Prostate gland (tissue), 2 donors: ENCODE measurements around the gene CBL. TPM values are rescaled to one million over a fixed set of nuclear protein-coding genes. Genes with fewer than 3 reads are reported as not detected.

Source experiments
- DNase-seq: peaks from one replicate; pipeline ENCODE4 v3.0.0-alpha.2; 2019; ENCODE audit warnings: low spot score
- H3K27ac ChIP-seq, 2 donors: fragments of 200-600 bp; sonication (generic); 2 replicates each; pipeline ENCODE4 v1.5.1; 2017 to 2019
- H3K27me3 ChIP-seq: fragments of 200-600 bp; sonication (generic); replicated peaks from 2 replicates; pipeline ENCODE4 v1.5.1; 2019; ENCODE audit not compliant: insufficient read depth
- H3K36me3 ChIP-seq, 2 donors: fragments of 200-600 bp; sonication (generic); 1 replicate in 1 of 2; 2 replicates in 1 of 2; pipeline versions ENCODE4 v1.5.1 to v1.8.1; 2017 to 2019
- H3K4me1 ChIP-seq: fragments of 200-600 bp; sonication (generic); replicated peaks from 2 replicates; pipeline ENCODE4 v1.5.1; 2019
- H3K4me3 ChIP-seq, 2 donors: fragments of 200-600 bp; sonication (generic); 2 replicates each; pipeline ENCODE4 v1.5.1; 2017 to 2019
- H3K9me3 ChIP-seq: fragments of 200-600 bp; sonication (generic); 2 replicates; pipeline ENCODE4 v1.5.1; 2017
- POLR2A ChIP-seq: fragments of 450-650 bp; IDR thresholded peaks from one replicate; pipeline ENCODE4 v1.6.1; 2016; ENCODE audit warnings: antibody characterized with exemption, mild to moderate bottlenecking
- POLR2AphosphoS5 ChIP-seq: sonication (generic); formaldehyde crosslinking; IDR thresholded peaks from one replicate; pipeline ENCODE4 v1.6.1; 2017; ENCODE audit warnings: antibody characterized with exemption
- WGBS: methylation state at CpG from one replicate; pipeline ENCODE4 v1.1.5; 2018; 5-methylcytosine and 5-hydroxymethylcytosine counted together
- intact Hi-C: fragments of 100-400 bp; cut with DNase I; formaldehyde crosslinking; loops from one replicate; pipeline ENCODE4 v1.14.2; 2022
- total RNA-seq, 2 donors: library from RNA; depleted of rRNA; stranded (reverse); fragments of >200 nt; gene quantifications; one replicate each; pipeline ENCODE4 v1.1.0, GENCODE V29; 2016
- TF ChIP-seq, protein P1 (sequence below), 4 experiments: fragments of 200-600 bp in 2 of 4; fragments of 450-650 bp in 2 of 4; sonication (generic) in 2 of 4; IDR thresholded peaks; 1 replicate in 3 of 4; 2 replicates in 1 of 4; pipeline ENCODE4 v1.5.1; 2016 to 2019; ENCODE audit warnings: antibody characterized with exemption in 4 of 4, mild to moderate bottlenecking in 2 of 4, moderate library complexity in 2 of 4

CBL gene
- total RNA-seq, 2 donors from 2014 or later = 9.8 to 38.8 TPM

DNA sequence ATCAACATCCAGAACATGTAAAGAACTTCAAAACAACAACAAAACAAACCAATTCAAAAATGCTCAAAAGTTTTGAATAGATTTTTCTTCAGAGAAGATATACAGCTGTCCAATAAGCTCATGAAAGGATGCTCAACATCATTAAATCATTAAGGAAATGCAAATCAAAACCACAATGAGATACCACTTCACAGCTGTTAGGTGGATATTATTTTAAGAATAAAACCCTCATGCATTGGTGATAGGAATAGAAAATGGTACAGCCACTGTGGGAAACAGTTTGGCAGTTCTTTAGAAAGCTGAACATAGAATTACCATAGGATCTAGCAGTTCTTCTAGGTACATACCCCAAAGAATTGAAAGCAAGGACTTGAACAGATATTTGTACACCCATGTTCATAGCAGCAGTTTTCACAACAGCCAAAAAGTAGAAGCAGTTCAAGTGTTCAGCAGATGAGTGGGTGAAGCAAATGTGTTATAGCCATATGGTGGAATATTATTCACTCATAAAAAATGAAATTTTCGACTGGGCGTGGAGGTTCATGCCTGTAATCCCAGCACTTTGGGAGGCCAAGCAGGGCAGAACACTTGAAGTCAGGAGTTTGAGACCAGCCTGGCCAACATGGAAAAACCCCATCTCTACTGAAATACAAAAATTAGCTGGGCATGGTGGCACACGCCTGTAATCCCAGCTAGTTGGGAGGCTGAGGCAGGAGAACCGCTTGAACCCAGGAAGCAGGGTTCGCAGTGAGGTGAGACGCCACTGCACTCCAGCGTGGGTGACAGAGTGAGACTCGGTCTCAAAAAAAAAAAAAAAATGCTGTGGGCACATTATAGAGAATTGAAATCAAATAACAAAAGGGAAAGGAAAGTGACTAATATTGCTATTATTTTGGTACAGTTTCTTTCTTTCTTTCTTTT lies 42.9 kb downstream of the CBL start:
- WGBS = 96% methylated on average over 8 of the region's 8 CpGs
- no peaks in the 10 kb centered on the region for H3K9me3 ChIP-seq
- no peak for DNase-seq
- TF ChIP-seq, protein P1, sequence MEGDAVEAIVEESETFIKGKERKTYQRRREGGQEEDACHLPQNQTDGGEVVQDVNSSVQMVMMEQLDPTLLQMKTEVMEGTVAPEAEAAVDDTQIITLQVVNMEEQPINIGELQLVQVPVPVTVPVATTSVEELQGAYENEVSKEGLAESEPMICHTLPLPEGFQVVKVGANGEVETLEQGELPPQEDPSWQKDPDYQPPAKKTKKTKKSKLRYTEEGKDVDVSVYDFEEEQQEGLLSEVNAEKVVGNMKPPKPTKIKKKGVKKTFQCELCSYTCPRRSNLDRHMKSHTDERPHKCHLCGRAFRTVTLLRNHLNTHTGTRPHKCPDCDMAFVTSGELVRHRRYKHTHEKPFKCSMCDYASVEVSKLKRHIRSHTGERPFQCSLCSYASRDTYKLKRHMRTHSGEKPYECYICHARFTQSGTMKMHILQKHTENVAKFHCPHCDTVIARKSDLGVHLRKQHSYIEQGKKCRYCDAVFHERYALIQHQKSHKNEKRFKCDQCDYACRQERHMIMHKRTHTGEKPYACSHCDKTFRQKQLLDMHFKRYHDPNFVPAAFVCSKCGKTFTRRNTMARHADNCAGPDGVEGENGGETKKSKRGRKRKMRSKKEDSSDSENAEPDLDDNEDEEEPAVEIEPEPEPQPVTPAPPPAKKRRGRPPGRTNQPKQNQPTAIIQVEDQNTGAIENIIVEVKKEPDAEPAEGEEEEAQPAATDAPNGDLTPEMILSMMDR (IDR thresholded peaks at IDR 0.05) = no peak
- H3K27ac ChIP-seq = no peak overlapping the region
- H3K4me3 ChIP-seq = no peak overlapping the region
- H3K36me3 ChIP-seq = no peaks in the 10 kb centered on the region
- no peaks in the 10 kb centered on the region for H3K27me3 ChIP-seq
- intact Hi-C loops = no loop called here
- H3K4me1 ChIP-seq = no peaks in the 10 kb centered on the region

DNA sequence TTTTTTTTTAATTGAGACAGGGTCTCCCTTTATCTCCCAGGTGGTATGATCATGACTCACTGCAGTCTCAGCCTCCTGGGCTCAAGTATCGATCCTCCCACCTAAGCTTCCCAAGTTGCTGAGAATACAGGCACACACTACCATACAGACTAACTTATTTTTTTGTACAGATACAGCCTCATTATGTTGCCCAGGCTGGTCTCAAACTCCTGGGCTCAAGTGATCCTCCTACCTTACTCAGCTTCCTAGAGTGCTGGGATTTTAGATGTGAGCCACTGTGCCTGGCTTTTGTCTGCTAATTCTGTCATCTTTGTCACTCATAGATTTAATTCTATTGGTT lies 43.5 kb downstream of the CBL start:
- H3K4me3 ChIP-seq = no peak overlapping the region
- H3K27me3 ChIP-seq = no peaks in the 10 kb centered on the region
- no peak overlapping the region for H3K27ac ChIP-seq
- intact Hi-C loops = no loop called here
- H3K9me3 ChIP-seq = no peaks in the 10 kb centered on the region
- H3K36me3 ChIP-seq = no peaks in the 10 kb centered on the region
- WGBS = 89% methylated on average over 1 of the region's 1 CpG
- TF ChIP-seq, protein P1 (IDR thresholded peaks at IDR 0.05) = no peak
- TF ChIP-seq POLR2AphosphoS5 (no peak), POLR2A (no peak)
- H3K4me1 ChIP-seq = no peaks in the 10 kb centered on the region
- DNase-seq = no peak

DNA sequence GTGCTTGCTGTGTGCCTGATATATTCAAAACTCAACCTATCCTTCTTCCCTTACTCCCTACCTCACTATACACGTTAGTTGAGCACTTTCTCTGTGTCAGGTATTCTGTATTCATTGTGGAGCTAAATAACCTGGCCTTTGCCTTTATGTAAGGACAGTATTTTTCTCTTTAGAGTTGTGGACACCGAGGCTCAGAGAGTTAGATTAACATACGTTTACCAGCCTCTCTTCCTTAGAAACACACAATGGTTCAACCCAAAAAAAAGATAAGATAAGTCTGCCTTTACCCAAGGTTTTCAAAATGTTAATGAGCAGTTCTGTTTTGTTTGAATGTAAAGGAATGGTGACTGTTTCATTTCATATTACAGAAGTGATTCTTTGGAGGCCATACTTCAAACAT lies 45.0 kb downstream of the CBL start:
- DNase-seq = no peak
- H3K4me3 ChIP-seq = no peak overlapping the region
- H3K4me1 ChIP-seq = no peaks in the 10 kb centered on the region
- no peaks in the 10 kb centered on the region for H3K27me3 ChIP-seq
- WGBS = 88% methylated on average over 3 of the region's 3 CpGs
- TF ChIP-seq, protein P1 (IDR thresholded peaks at IDR 0.05) = no peak
- TF ChIP-seq POLR2A (no peak), POLR2AphosphoS5 (no peak)
- H3K27ac ChIP-seq = no peak overlapping the region
- H3K9me3 ChIP-seq = no peaks in the 10 kb centered on the region
- H3K36me3 ChIP-seq = no peaks in the 10 kb centered on the region
- intact Hi-C loops = no loop called here

DNA sequence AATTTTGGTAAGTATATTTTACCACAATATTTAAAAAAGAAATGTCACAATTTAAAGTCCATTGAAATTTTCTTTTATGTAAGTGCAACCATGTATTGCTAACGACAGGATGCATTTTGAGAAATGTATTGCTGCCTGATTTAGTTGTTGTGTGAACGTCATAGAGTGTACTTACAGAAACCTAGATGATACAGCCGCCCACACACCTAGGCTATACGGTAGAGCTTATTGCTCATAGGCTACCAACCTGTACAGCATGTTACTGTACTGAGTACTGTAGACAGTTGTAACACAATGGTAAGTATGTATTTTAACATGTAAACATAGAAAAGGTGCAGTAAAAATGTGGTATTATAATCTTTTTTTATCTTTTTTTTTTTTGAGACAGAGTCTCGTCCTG lies 48.1 kb downstream of the CBL start:
- H3K4me1 ChIP-seq = no peaks in the 10 kb centered on the region
- TF ChIP-seq, protein P1 (IDR thresholded peaks at IDR 0.05) = no peak
- TF ChIP-seq POLR2A (no peak), POLR2AphosphoS5 (no peak)

DNA sequence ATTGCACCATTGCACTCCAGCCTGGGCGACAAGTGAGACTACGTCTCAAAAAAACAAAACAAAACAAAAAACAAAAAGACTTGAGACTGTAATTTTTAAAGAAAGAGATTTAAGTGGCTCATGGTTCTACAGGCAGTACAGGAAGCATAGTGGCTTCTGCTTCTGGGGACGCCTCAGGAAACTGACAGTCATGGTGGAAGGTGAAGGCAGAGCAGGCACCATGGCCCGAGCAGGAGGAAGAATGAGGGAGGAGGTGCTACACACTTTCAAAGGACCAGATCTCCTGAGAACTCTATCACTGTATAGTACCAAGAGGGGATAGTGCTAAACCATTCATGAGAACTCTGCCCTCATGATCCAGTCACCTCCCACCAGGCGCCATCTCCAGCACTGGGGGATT lies 52.0 kb downstream of the CBL start:
- no peak overlapping the region for H3K4me3 ChIP-seq
- H3K9me3 ChIP-seq = no peaks in the 10 kb centered on the region
- intact Hi-C loops = no loop called here
- TF ChIP-seq POLR2A (no peak), POLR2AphosphoS5 (no peak)
- TF ChIP-seq, protein P1 (IDR thresholded peaks at IDR 0.05) = no peak
- WGBS = 86% methylated on average over 5 of the region's 5 CpGs
- H3K36me3 ChIP-seq = no peaks in the 10 kb centered on the region
- DNase-seq = no peak
- no peaks in the 10 kb centered on the region for H3K4me1 ChIP-seq
- no peak overlapping the region for H3K27ac ChIP-seq
- no peaks in the 10 kb centered on the region for H3K27me3 ChIP-seq

More for the DNA sequence above, 48.1 kb downstream of the CBL start:
- no peaks in the 10 kb centered on the region for H3K9me3 ChIP-seq
- no peaks in the 10 kb centered on the region for H3K36me3 ChIP-seq
- H3K27ac ChIP-seq = no peak overlapping the region
- 94% methylated on average over 5 of the region's 5 CpGs for WGBS
- intact Hi-C loops = no loop called here
- H3K4me3 ChIP-seq = no peak overlapping the region
- DNase-seq = no peak
- H3K27me3 ChIP-seq = no peaks in the 10 kb centered on the region
